Kidney (tissue), 14 donors: Measurements from ENCODE around the gene ACTN2. TPM values are rescaled to one million over a fixed set of nuclear protein-coding genes. Genes with fewer than 3 reads are reported as not detected.

ENCODE experiments used
- DNase-seq, 5 donors: peaks; one replicate each; pipeline ENCODE4 v3.0.0-alpha.2; 2013 to 2020
- FAIRE-seq: peaks from 2 replicates; lab custom pipeline; 2012; peaks lifted over from hg19 to GRCh38; lab: Jason Lieb, UNC
- H3K27ac ChIP-seq, 2 donors: one replicate each; pipeline ENCODE4 v1.7.0; 2013; ENCODE audit warnings: low read depth in 2 of 2, low read length in 2 of 2, inconsistent platforms in 1 of 2
- H3K27me3 ChIP-seq: one replicate; pipeline ENCODE4 v1.7.1; 2013; ENCODE audit warnings: low read length, inconsistent platforms; ENCODE audit not compliant: control insufficient read depth, insufficient read depth
- H3K36me3 ChIP-seq, 3 donors: one replicate each; pipeline versions ENCODE4 v1.7.0 to v1.7.1; 2013; ENCODE audit warnings: low read length in 3 of 3, control low read depth in 1 of 3, inconsistent platforms in 1 of 3; ENCODE audit not compliant: insufficient read depth in 3 of 3, control insufficient read depth in 2 of 3
- H3K4me1 ChIP-seq, 3 donors: one replicate each; pipeline versions ENCODE4 v1.7.0 to v1.7.1; 2013; ENCODE audit warnings: low read length in 3 of 3, inconsistent platforms in 1 of 3, low read depth in 1 of 3; ENCODE audit not compliant: control insufficient read depth in 2 of 3, insufficient read depth in 2 of 3
- H3K4me3 ChIP-seq, 3 donors: one replicate each; pipeline versions ENCODE4 v1.7.0 to v1.8.1; 2013; ENCODE audit warnings: low read length in 3 of 3, control low read depth in 1 of 3, inconsistent platforms in 1 of 3
- H3K9ac ChIP-seq, 3 donors: one replicate each; pipeline versions ENCODE4 v1.7.0 to v1.7.1; 2013; ENCODE audit warnings: low read length in 3 of 3, control low read depth in 1 of 3, inconsistent platforms in 1 of 3
- H3K9me3 ChIP-seq, 3 donors: one replicate each; pipeline versions ENCODE4 v1.7.0 to v1.7.1; 2013; ENCODE audit warnings: low read length in 3 of 3, control low read depth in 1 of 3, inconsistent platforms in 1 of 3; ENCODE audit not compliant: control insufficient read depth in 2 of 3, insufficient read depth in 1 of 3
- intact Hi-C: fragments of 100-400 bp; cut with DNase I; formaldehyde crosslinking; loops from one replicate; pipeline ENCODE4 v1.11.1; 2022
- polyA plus RNA-seq: library from polyadenylated mRNA; stranded (reverse); fragments of 350-450 nt; fragmentation: Illumina TruSeq; extraction: RNeasy Lipid Tissue Mini Kit (QIAGEN cat#74804); gene quantifications from one replicate; pipeline ENCODE4 v1.2.3, GENCODE V29; 2014; ENCODE audit warnings: low read depth, low replicate concordance; ENCODE audit not compliant: insufficient read depth
- total RNA-seq: library from RNA; stranded (reverse); fragmentation: NEBNext Ultra II Directional; extraction: Animal tissue kit (Norgen Biotek cat#: 25700); gene quantifications from one replicate; pipeline ENCODE4 v1.2.1, GENCODE V29; 2021
- TF ChIP-seq, protein P1 (sequence below): IDR thresholded peaks from 3 replicates; pipeline ENCODE4 v1.5.1; 2012; ENCODE audit warnings: mild to moderate bottlenecking, moderate library complexity, borderline replicate concordance; ENCODE audit not compliant: insufficient read depth; ENCODE audit errors: extremely low read depth
- donor health status: control.
- donor health status: control.
- donor health status: control.
- donor health status: control.
- donor health status: control.
- donor health status: DM: yes; HTN: yes; CAD: no.
- donor health status: Normal renal cell carcinoma (clear cell type).

The ACTN2 gene
- total and polyA plus RNA-seq, 2 donors from 2014 or later = 0.60 to 1.6 TPM

GRCh38 chr1:236733653-236734052, 47.4 kb downstream of the ACTN2 start:
- Histone ChIP-seq H3K9ac (no peak overlapping the region), H3K27me3 (no peaks in the 10 kb centered on the region), H3K4me3 (no peak overlapping the region), H3K36me3 (no peaks in the 10 kb centered on the region), H3K4me1 (no peaks in the 10 kb centered on the region), H3K27ac (no peak overlapping the region), H3K9me3 (no peaks in the 10 kb centered on the region)
- no peak for FAIRE-seq
- no peak for DNase-seq
- TF ChIP-seq, protein P1, sequence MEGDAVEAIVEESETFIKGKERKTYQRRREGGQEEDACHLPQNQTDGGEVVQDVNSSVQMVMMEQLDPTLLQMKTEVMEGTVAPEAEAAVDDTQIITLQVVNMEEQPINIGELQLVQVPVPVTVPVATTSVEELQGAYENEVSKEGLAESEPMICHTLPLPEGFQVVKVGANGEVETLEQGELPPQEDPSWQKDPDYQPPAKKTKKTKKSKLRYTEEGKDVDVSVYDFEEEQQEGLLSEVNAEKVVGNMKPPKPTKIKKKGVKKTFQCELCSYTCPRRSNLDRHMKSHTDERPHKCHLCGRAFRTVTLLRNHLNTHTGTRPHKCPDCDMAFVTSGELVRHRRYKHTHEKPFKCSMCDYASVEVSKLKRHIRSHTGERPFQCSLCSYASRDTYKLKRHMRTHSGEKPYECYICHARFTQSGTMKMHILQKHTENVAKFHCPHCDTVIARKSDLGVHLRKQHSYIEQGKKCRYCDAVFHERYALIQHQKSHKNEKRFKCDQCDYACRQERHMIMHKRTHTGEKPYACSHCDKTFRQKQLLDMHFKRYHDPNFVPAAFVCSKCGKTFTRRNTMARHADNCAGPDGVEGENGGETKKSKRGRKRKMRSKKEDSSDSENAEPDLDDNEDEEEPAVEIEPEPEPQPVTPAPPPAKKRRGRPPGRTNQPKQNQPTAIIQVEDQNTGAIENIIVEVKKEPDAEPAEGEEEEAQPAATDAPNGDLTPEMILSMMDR = no peak
- intact Hi-C loops = no loop called here

- TF ChIP-seq, protein P1 = no peak
- Histone ChIP-seq H3K36me3 (no peaks in the 10 kb centered on the region), H3K27me3 (no peaks in the 10 kb centered on the region), H3K9ac (no peak overlapping the region), H3K4me1 (no peaks in the 10 kb centered on the region), H3K9me3 (no peaks in the 10 kb centered on the region), H3K4me3 (no peak overlapping the region), H3K27ac (no peak overlapping the region)
- no peak for DNase-seq
- FAIRE-seq = no peak
- intact Hi-C loops = no loop called here
These were observed 48.0 kb downstream of the ACTN2 start for GRCh38 chr1:236734141-236734765.

- Histone ChIP-seq H3K9ac (no peak overlapping the region), H3K4me3 (no peak overlapping the region), H3K27me3 (no peaks in the 10 kb centered on the region), H3K4me1 (no peaks in the 10 kb centered on the region), H3K36me3 (no peaks in the 10 kb centered on the region), H3K27ac (no peak overlapping the region), H3K9me3 (no peaks in the 10 kb centered on the region)
- TF ChIP-seq, protein P1 = no peak
- FAIRE-seq = no peak
- DNase-seq = no peak
- intact Hi-C loops = no loop called here
These were observed 50.5 kb downstream of the ACTN2 start for GRCh38 chr1:236736761-236737160.

- DNase-seq (no peak), FAIRE-seq (no peak)
- Histone ChIP-seq H3K4me3 (no peak overlapping the region), H3K4me1 (no peaks in the 10 kb centered on the region), H3K27me3 (no peaks in the 10 kb centered on the region), H3K9me3 (no peaks in the 10 kb centered on the region), H3K36me3 (no peaks in the 10 kb centered on the region), H3K27ac (no peak overlapping the region), H3K9ac (no peak overlapping the region)
- TF ChIP-seq, protein P1 = no peak
- intact Hi-C loops = no loop called here
These were observed 55.5 kb downstream of the ACTN2 start for GRCh38 chr1:236741753-236742152.
